Measurements from ENCODE around the gene HSF4.

Gene HSF4

DNA sequence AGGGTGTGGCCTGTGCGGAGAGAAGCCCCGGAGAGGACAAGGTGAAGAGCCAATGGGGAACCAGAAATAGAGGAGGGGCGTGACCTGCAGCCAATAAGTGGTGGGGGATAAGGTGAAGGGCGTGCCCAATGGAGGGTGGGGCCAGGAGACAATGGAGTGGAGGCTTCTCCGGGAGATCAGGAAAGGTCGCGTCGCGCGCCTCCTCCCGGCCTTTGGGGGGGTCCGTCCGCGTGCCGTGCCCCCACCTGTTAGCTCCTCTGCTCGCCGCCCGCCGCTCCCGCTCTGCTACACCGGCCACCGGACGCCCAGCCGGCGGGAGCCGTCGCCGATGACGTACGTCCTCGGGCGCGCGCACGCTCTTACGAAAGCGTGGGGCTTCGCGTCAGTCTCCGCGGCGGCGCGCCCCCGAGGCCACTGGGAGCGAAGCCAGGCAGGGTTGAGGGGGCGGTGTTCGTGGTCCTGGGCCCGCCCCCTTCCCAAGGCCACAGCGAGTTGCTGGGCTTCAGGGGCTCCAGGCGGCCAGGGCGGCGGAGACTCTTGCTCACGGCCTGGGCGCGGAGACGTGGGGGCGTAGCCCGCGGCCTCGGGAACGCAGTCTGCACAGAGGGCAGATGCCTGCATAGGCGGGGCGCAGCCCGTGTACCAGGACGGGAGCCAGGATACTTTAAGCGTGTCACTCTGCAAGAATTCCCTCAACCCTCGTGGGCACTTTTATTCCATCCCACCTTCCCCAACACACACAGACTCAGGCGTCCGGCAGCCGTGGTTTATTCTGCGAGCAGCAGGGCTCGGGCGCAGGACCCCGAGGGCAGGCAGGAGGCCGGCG is 19.3 kb downstream of the HSF4 start, which contains the start of gene MATCAP1:
Gene MATCAP1 (minus strand): TSS at position 337 of the 826 bp plus-strand sequence. CDS start 3,353 bp downstream, outside the sequence.
- Mint-ChIP-seq H3K27ac (no peak within 1 kb of the TSS), H3K9me3 (no peaks in the 10 kb centered on the region), H3K4me1 (ENCODE audit: low read depth) (peaks cover 16% of the 10 kb centered on the region), H3K36me3 (ENCODE audit: low read depth) (no peaks in the 10 kb centered on the region), H3K27me3 (peaks cover 25% of the 10 kb centered on the region), H3K4me3 (no peak within 1 kb of the TSS)
- peak; percentile 94 for DNase-seq

DNA sequence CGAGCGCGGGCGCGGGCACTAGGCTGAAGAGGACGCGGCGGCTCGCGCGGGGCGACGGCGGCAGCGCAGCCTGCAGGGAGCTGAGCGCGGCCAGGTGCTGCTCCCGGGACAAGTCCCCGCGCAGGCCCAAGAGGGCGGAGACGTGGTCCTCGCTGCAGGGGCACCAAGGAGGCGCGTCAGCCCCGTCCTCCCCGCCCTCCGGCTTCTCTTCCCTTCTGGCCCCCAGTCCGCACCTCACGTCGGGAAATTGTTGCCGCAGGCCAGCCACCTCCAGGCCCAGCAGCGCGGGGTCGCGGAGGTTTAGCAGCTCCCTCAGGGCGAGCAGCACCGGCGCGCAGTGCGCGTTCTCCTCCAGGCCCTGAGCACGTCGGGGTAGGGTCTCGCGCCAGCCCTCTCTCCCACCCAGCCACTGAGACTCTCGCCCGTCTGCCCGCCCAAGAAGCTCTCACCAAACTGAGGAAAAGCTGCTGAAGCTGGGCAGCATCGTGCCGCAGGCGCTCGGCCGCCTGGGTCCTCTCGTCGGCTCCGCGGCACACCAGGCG is 20.0 kb downstream of the HSF4 start:
- no peak for DNase-seq
- H3K27ac Mint-ChIP-seq, result no peak overlapping the region
- no peaks in the 10 kb centered on the region for H3K9me3 Mint-ChIP-seq
- no peak overlapping the region for H3K4me3 Mint-ChIP-seq
- no peaks in the 10 kb centered on the region for H3K36me3 Mint-ChIP-seq (ENCODE audit: low read depth)
- peaks cover 15% of the 10 kb centered on the region for H3K4me1 Mint-ChIP-seq (ENCODE audit: low read depth)
- H3K27me3 Mint-ChIP-seq, result peaks cover 19% of the 10 kb centered on the region

DNA sequence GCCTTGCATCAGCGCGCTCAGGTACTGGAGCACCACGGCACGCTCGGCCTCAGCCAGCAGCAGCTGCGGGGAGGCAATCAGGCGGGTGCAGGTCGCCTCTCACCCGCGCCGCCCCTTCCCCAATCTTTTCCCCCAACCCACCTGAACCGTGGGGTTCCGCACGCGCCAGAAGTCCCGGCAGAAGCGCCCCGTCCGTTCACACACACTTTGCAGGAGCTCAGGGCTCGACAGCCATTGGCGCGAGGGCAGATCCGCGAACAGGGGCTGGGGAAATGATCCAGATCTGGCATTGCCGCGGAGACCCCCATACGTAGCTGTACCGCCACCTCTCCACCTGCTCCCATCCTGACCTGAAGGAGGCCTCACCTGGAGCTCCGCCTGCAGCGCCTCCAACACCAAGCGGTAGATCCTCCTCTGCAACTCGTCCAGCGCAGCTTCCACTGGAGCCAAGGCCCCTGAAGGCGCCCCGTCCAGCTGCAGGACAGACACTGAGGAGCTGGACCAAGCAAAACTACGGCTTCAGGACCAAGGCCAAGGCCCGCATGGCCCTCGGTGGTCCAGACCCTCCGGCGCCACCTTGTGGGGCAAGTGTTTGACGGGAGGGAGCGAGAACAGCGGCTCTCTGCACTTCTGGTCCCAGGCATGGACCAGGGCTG is 20.6 kb downstream of the HSF4 start:
- no peaks in the 10 kb centered on the region for H3K9me3 Mint-ChIP-seq
- H3K4me3 Mint-ChIP-seq, result peak overlapping the region; percentile 71
- peaks cover 19% of the 10 kb centered on the region for H3K27me3 Mint-ChIP-seq

DNA sequence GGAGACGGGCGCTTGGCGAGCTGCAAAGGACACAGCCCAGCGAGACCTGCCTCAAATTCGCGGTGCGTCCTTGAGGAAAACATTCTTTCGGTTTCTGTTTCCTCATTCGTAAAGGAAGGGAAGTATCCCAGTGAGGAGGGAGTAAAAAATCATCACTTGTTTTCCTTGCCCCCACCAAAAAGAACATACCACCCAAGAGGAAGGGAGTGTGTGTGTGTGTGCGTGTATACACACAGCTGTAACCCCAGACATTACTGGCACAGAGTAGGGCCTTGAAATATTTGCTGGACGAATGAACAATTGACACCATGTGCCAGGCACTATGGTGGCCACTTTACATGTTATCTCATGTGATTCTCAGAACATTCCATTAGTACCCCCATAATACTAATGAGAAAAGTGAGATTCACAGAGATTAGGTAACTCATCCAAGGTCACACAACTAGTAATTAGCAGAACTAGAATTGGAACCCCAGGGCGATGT is 21.1 kb downstream of the HSF4 start:
- Mint-ChIP-seq H3K4me1 (ENCODE audit: low read depth) (peaks cover 15% of the 10 kb centered on the region), H3K36me3 (ENCODE audit: low read depth) (no peaks in the 10 kb centered on the region), H3K9me3 (no peaks in the 10 kb centered on the region), H3K4me3 (no peak overlapping the region), H3K27ac (no peak overlapping the region), H3K27me3 (peaks cover 19% of the 10 kb centered on the region)
- DNase-seq, result no peak

More for the DNA sequence above, 20.6 kb downstream of the HSF4 start:
- no peak overlapping the region for H3K27ac Mint-ChIP-seq
- DNase-seq, result peak; percentile 91
- H3K36me3 Mint-ChIP-seq (ENCODE audit: low read depth), result no peaks in the 10 kb centered on the region
- H3K4me1 Mint-ChIP-seq (ENCODE audit: low read depth), result peaks cover 15% of the 10 kb centered on the region

DNA sequence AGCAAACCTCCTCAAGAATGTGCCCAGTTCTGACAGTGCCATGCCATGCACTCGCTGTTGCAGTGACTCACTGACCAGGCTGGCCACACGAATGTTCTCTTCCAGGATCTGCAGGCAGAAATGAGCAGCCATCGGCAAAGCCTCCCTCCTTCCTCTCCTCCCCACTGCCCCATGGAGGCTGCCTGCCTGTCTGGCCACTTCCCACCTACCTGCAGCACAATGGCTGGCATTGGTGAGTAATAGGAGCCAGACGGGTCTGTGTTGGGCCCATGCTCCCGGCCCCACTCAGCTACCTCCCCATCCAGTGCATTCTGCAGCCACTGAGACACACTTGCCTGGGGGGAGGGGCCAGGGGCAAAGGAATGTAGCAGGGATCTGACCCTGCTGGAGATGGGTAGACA is 22.0 kb downstream of the HSF4 start:
- Mint-ChIP-seq H3K27ac (no peak overlapping the region), H3K9me3 (no peaks in the 10 kb centered on the region), H3K36me3 (ENCODE audit: low read depth) (no peaks in the 10 kb centered on the region), H3K27me3 (peaks cover 19% of the 10 kb centered on the region), H3K4me1 (ENCODE audit: low read depth) (peaks cover 20% of the 10 kb centered on the region), H3K4me3 (no peak overlapping the region)
- DNase-seq, result no peak

DNA sequence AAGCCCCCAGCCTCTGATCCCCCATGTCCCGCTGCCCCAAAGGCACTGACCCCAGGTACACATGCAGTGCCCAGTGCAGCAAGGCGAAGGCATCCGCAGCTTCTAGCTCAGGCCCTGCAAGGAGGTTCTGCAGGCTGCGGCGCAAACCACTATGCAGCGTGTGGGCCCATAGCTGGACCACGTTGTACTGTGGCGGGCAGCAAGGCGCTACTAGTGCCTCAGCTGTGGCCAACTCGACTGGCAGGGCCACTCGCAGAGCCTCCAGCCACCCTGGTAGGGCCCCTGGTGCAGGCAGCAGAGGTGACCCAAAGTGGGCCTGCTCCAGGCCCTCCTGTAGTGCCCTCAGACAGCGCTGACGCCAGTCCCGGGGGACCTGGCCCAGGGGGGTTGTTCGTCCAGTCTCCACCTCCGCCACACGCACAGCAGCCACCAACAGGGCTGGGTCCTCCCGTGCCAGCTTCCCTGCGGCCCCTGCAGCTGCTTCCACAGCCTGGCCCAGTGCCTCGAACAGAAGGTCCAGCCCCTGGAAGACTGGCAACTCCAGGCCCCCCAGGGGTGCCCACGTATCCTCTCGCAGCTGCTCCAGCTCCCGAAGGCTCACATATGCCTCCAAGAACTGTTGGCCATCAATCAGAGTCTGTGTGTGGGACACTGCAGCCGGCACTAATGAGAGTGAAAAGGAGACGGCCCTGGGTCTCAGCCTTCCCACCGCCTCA is 22.8 kb downstream of the HSF4 start:
- DNase-seq, result no peak
- H3K27me3 Mint-ChIP-seq, result peaks cover 19% of the 10 kb centered on the region
- H3K9me3 Mint-ChIP-seq, result no peaks in the 10 kb centered on the region
- peaks cover under 1% of the 10 kb centered on the region for H3K36me3 Mint-ChIP-seq (ENCODE audit: low read depth)
- no peak overlapping the region for H3K27ac Mint-ChIP-seq
- H3K4me1 Mint-ChIP-seq (ENCODE audit: low read depth), result peaks cover 23% of the 10 kb centered on the region
- H3K4me3 Mint-ChIP-seq, result no peak overlapping the region

DNA sequence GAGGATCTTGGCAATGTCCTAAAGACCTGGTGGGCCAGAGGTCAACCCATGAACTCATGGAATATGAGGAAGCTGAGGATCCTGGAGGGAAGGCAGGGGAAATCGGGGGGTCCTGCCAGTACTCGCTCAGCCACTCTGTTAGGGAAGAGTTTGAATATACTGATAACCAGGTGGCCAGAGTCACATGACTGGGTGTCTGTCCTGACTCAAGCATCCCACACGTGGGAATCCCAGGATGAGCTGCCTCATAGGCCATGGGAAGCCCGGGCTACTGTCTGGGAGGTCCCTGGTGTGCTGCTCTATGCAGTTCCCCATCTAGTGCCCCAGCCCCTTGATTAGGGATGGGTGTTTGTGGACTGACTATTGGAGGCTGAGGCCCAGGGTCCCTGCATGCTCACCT is 23.8 kb downstream of the HSF4 start:
- no peak for DNase-seq
- no peak overlapping the region for H3K4me3 Mint-ChIP-seq
- no peak overlapping the region for H3K27ac Mint-ChIP-seq
- H3K4me1 Mint-ChIP-seq (ENCODE audit: low read depth), result peaks cover 33% of the 10 kb centered on the region
- peaks cover 10% of the 10 kb centered on the region for H3K36me3 Mint-ChIP-seq (ENCODE audit: low read depth)
- H3K27me3 Mint-ChIP-seq, result peaks cover 19% of the 10 kb centered on the region
- no peaks in the 10 kb centered on the region for H3K9me3 Mint-ChIP-seq

DNA sequence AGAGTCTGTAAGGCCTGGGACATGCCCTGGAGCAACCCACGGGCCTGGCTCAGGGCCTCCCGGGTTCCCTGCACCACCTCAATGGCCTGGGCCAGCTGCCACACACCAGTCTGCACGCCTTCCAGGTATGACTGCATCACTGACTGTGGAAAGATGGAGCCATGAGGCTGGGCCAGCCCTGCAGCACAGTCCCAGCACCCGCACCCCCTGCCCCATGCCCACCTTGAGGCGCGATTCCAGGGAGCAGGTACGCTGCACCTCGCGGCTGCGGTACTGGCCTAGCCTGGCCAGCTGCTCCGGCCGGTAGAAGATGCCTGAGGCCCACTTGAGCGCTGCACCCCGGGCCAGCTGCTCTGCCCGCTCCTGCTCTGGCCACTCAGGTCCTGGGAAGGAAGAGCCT is 24.3 kb downstream of the HSF4 start:
- Mint-ChIP-seq H3K27ac (no peak overlapping the region), H3K4me1 (ENCODE audit: low read depth) (peaks cover 37% of the 10 kb centered on the region), H3K27me3 (peaks cover 19% of the 10 kb centered on the region), H3K4me3 (no peak overlapping the region), H3K9me3 (no peaks in the 10 kb centered on the region), H3K36me3 (ENCODE audit: low read depth) (peaks cover 15% of the 10 kb centered on the region)
- DNase-seq, result no peak

DNA sequence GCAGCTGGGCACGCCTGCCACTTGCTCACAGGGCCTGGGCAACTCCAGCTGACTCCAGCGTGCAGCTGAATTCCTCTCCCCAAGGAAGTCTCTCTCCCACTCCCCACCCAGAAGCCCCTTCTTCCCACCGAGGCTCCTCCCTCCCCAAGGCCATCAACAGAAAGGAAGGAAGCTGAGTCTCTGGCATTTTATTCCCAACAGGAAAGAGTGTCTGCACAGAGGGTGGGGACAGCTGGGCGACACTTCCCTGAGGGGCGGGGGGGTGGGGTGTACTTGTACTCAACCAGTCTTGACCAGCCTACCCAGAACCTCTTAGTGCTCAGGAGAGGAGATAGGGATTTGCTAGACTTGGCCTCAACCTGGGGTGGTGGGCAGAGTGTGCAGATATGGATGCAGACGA is 25.5 kb downstream of the HSF4 start, which contains the start of gene EXOC3L1:
Gene EXOC3L1 (minus strand): TSS at position 96 of the 400 bp plus-strand sequence. CDS start 460 bp downstream, outside the sequence.
- Mint-ChIP-seq H3K4me1 (ENCODE audit: low read depth) (peaks cover 42% of the 10 kb centered on the region), H3K27ac (no peak within 1 kb of the TSS), H3K4me3 (peak within 1 kb of the TSS; percentile 95), H3K9me3 (no peaks in the 10 kb centered on the region), H3K27me3 (peaks cover 13% of the 10 kb centered on the region), H3K36me3 (ENCODE audit: low read depth) (peaks cover 28% of the 10 kb centered on the region)
- DNase-seq, result no peak

DNA sequence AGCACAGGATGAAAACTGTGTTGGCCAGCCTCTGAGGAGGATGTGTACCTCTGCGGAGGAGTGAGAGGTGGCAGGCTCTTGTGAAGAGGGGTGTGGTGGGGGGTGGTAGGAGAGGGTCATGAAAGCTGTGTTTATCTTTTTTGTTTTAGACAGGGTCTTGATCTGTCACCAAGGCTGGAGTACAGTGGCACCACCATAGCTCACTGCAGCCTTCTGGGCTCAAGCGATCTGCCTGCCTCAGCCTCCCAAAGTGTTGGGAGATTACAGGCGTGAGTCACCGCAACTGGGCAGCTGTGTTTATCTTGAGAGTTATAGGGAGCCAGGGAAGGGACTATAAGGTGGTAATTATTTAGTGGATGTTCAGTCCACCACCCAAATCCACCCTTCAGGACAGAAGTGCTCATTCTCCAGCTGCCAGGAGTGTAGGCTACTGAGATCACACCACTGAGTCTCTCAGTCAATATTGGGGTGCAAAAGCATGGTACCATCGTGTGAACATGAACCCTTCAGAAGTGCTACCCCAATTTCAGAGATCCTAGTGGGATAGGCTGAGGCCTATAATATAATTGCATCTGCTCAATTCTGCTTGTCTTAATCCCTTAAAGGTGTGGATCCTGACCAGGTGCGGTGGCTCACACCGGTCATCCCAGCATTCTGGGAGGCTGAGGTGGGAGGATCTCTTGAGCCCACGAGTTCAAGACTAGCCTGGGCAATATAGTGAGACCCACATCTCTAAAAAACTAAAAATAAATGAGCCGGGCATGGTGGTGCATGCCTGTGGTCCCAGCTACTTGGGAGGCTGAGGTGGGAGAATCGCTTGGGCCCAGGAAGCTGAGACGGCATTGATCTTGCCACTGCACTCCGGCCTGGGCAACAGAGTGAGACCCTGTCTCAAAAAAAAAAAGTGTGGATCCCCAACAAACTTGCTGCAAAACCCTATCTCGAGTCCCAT is 26.2 kb downstream of the HSF4 start:
- H3K4me3 Mint-ChIP-seq, result peak overlapping the region; percentile 95
- peaks cover 41% of the 10 kb centered on the region for H3K4me1 Mint-ChIP-seq (ENCODE audit: low read depth)
- peaks cover 7% of the 10 kb centered on the region for H3K27me3 Mint-ChIP-seq
- H3K27ac Mint-ChIP-seq, result no peak overlapping the region
- peaks cover 34% of the 10 kb centered on the region for H3K36me3 Mint-ChIP-seq (ENCODE audit: low read depth)
- H3K9me3 Mint-ChIP-seq, result no peaks in the 10 kb centered on the region
- DNase-seq, result no peak

DNA sequence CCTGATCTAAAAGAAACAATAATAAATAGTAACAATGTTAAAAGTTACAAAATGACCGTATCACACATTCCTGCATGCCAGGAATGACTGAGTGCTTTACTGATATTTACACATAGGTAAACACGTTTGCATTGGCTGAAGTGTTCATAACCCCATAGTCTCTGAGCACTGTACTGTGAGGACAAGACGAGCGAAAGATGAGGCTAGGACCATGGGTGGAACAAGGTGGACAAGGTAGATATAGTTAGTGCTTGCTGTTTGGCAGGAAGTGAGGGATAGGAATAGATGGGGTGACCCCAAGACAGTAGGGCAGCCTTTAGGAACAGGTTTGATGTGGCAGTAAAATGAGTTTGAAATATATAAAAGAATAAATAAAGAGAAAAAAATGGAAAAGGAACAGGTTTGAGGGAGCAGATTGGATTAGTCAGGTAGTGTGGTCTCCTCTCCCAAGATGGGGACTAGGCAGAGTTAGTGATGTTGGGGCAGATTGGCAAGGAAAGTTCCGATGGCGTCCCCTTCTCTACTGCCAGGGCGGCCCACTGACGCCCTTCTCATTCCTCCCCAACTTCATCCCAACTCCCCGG is 27.0 kb downstream of the HSF4 start:
- DNase-seq, result no peak
- peaks cover 5% of the 10 kb centered on the region for H3K27me3 Mint-ChIP-seq
- H3K9me3 Mint-ChIP-seq, result no peaks in the 10 kb centered on the region
- peaks cover 45% of the 10 kb centered on the region for H3K4me1 Mint-ChIP-seq (ENCODE audit: low read depth)
- H3K4me3 Mint-ChIP-seq, result peak overlapping the region; percentile 95
- H3K27ac Mint-ChIP-seq, result peak overlapping the region; percentile 94
- peaks cover 42% of the 10 kb centered on the region for H3K36me3 Mint-ChIP-seq (ENCODE audit: low read depth)

DNA sequence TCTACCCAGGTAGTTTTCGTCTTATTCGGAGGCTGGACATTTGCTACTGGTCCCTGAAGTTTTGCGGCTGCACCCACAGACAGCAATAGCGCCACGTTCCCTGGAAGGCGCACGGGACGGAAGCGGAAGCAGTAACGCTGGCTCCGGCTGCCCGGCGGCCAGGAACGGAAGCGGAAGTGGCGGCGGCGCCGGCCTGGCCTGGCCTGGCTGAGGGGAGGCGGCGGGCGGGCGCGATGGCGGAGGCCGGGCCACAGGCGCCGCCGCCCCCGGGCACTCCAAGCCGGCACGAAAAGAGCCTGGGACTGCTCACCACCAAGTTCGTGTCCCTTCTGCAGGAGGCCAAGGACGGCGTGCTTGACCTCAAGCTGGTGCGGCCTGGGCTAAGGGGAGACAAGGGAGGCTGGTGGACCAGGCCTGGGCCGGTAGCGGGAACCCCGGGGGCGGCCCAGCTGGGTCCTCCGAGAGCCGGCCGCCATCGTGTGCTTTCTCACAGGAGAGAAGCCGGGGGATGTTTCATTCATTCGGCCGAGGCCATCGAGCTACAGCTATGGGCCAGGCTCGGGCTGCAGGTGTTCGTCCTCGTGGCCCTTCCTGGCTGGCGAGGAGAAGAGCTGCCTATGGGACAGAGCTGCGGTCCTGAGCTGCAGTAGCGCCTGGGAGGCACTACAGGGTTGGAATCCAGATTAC is 27.6 kb downstream of the HSF4 start, which contains the start of gene E2F4:
Gene E2F4 (plus strand): TSS at position 161 of the 687 bp plus-strand sequence. CDS start 73 bp downstream, at position 234.
- no peaks in the 10 kb centered on the region for H3K27me3 Mint-ChIP-seq
- peaks cover 49% of the 10 kb centered on the region for H3K36me3 Mint-ChIP-seq (ENCODE audit: low read depth)
- H3K27ac Mint-ChIP-seq, result peak within 1 kb of the TSS; percentile 94
- peaks cover 52% of the 10 kb centered on the region for H3K4me1 Mint-ChIP-seq (ENCODE audit: low read depth)
- DNase-seq, result peak; percentile 92
- H3K9me3 Mint-ChIP-seq, result no peaks in the 10 kb centered on the region
- peak within 1 kb of the TSS; percentile 95 for H3K4me3 Mint-ChIP-seq
